HG03442 (cell line): ENCODE measurements around the gene GLDN.
"Not testable (repeated sequence)": the region's sequence is repeated elsewhere in the genome, so short reads cannot be mapped to it uniquely, and the experiment has no call there.

ENCODE experiments used
- ATAC-seq: cut with Tn5 transposase; IDR thresholded peaks from one replicate; pipeline ENCODE4 v1.9.1; 2021; ENCODE audit warnings: mild to moderate bottlenecking, moderate library complexity; ENCODE audit not compliant: unreplicated experiment

The GLDN gene

GRCh38 chr15:51438526-51438925 is 97.1 kb downstream of the GLDN start:
- no peak for ATAC-seq

GRCh38 chr15:51443282-51443914 is 101.9 kb downstream of the GLDN start:
- no peak for ATAC-seq

GRCh38 chr15:51444112-51444511 is 102.7 kb downstream of the GLDN start:
- ATAC-seq = no peak

- no peak for ATAC-seq
Observed at GRCh38 chr15:51444807-51445206, 103.4 kb downstream of the GLDN start.

GRCh38 chr15:51446029-51446744 is 104.7 kb downstream of the GLDN start:
- not testable (repeated sequence) for ATAC-seq

- no peak for ATAC-seq
Observed at GRCh38 chr15:51447855-51448621, 106.6 kb downstream of the GLDN start.

GRCh38 chr15:51448622-51449399 is 107.4 kb downstream of the GLDN start:
- ATAC-seq = no peak

GRCh38 chr15:51450001-51450400 is 108.5 kb downstream of the GLDN start:
- no peak for ATAC-seq
